ENCODE results near the gene HOOK2.
"Not testable (repeated sequence)": the region's sequence is repeated elsewhere in the genome, so short reads cannot be mapped to it uniquely, and the experiment has no call there.

HOOK2 gene

GRCh38 chr19:12720296-12720695 is 55.1 kb downstream of the HOOK2 start:
- no peak for DNase-seq

GRCh38 chr19:12715929-12716328 is 59.4 kb downstream of the HOOK2 start:
- no peak for DNase-seq

GRCh38 chr19:12715102-12715501 is 60.2 kb downstream of the HOOK2 start:
- no peak for DNase-seq

- DNase-seq: not testable (repeated sequence)
Measured at GRCh38 chr19:12713304-12713703, 62.0 kb downstream of the HOOK2 start.

Data from DMS79 (cell line).